ENCODE measurements around the gene ZNF18.
"Not testable (repeated sequence)": the region's sequence is repeated elsewhere in the genome, so short reads cannot be mapped to it uniquely, and the experiment has no call there.

The ZNF18 gene

GRCh38 chr17:11981862-11982261 is 15.4 kb downstream of the ZNF18 start:
- DNase-seq = no peak

- DNase-seq = peak in 2 of 4 experiments; percentile 4 to 7
Measured at GRCh38 chr17:11980813-11981212, 16.5 kb downstream of the ZNF18 start.

GRCh38 chr17:11979795-11980194 is 17.5 kb downstream of the ZNF18 start:
- no peak for DNase-seq

- not testable (repeated sequence) for DNase-seq
Measured at GRCh38 chr17:11972741-11973140, 24.5 kb downstream of the ZNF18 start.

GRCh38 chr17:11969565-11969964 is 27.7 kb downstream of the ZNF18 start:
- DNase-seq = no peak

- no peak for DNase-seq
Measured at GRCh38 chr17:11954936-11955335, 42.3 kb downstream of the ZNF18 start.

GRCh38 chr17:11953924-11954323 is 43.4 kb downstream of the ZNF18 start:
- no peak for DNase-seq

GRCh38 chr17:11952610-11953009 is 44.7 kb downstream of the ZNF18 start:
- DNase-seq = no peak

- no peak for DNase-seq
Measured at GRCh38 chr17:11950771-11951519, 46.3 kb downstream of the ZNF18 start.

GRCh38 chr17:11949571-11949970 is 47.7 kb downstream of the ZNF18 start:
- DNase-seq = not testable (repeated sequence)

GRCh38 chr17:11948789-11949188 is 48.5 kb downstream of the ZNF18 start:
- no peak for DNase-seq

- no peak for DNase-seq
Measured at GRCh38 chr17:11944587-11944986, 52.7 kb downstream of the ZNF18 start.

- no peak for DNase-seq
Measured at GRCh38 chr17:11943759-11944347, 53.4 kb downstream of the ZNF18 start.

- not testable (repeated sequence) for DNase-seq
Measured at GRCh38 chr17:11943086-11943485, 54.2 kb downstream of the ZNF18 start.

- no peak for DNase-seq
Measured at GRCh38 chr17:11940904-11941303, 56.4 kb downstream of the ZNF18 start.

- DNase-seq = peak; percentile 40 to 65 (median 57)
Measured at GRCh38 chr17:11935734-11936406, 61.4 kb downstream of the ZNF18 start.

GRCh38 chr17:11932337-11932898 is 64.9 kb downstream of the ZNF18 start:
- no peak for DNase-seq

GRCh38 chr17:11928436-11928835 is 68.8 kb downstream of the ZNF18 start:
- no peak for DNase-seq

Measured in suppressor macrophage (primary cell).